K562 (cell line): ENCODE measurements around the gene OR1J1. TPM values are rescaled to one million over a fixed set of nuclear protein-coding genes. Genes with fewer than 3 reads are reported as not detected.

Source experiments
- ATAC-seq: fragments of 200-7000 bp; cut with Tn5 transposase; 3 replicates; pipeline ENCODE4 v1.9.1; 2020; ENCODE audit warnings: moderate library complexity
- BruUV-seq: library from RNA; stranded (reverse); fragments of 400-500 nt; replicated peaks from 2 replicates; lab custom pipeline; 2021; lab: Mats Ljungman, UMichigan
- CTCF ChIA-PET: fragments of 300-600 bp; formaldehyde crosslinking; extraction: SDS; loops from one replicate; lab custom pipeline; 2021; ENCODE audit warnings: low intra/inter-chr PET ratio; lab: Yijun Ruan, JAX
- POLR2A ChIA-PET: fragments of 300-600, 350-650 bp; sonication (Branson Sonifier 250); formaldehyde crosslinking; extraction: SDS; loops from one replicate; lab custom pipeline; 2021; ENCODE audit warnings: antibody characterized with exemption, inconsistent platforms; lab: Yijun Ruan, JAX
- DNase-seq, 4 experiments: peaks; one replicate each; pipeline versions ENCODE4 v3.0.0 to v3.0.0-alpha.2; 2011 to 2018; ENCODE audit warnings: low spot score in 3 of 4, mixed read lengths in 3 of 4; ENCODE audit errors: extremely low read depth in 1 of 4
- FAIRE-seq: peaks from 2 replicates; lab custom pipeline; 2011; peaks lifted over from hg19 to GRCh38; lab: Jason Lieb, UNC
- H2AFZ ChIP-seq: 2 replicates; pipeline ENCODE4 v1.6.0; 2011; ENCODE audit warnings: low read depth, low read length, control low read depth, inconsistent platforms
- H3K27ac ChIP-seq: fragments of 200-600 bp; 3 replicates; pipeline ENCODE4 v1.8.0; 2011; ENCODE audit warnings: low read depth, mild to moderate bottlenecking, control low read depth, inconsistent platforms, low read length, moderate library complexity, mixed read lengths; ENCODE audit errors: extremely low read depth
- H3K27me3 ChIP-seq, 2 experiments: fragments of 300-600 bp in 1 of 2; 2 replicates in 1 of 2; 3 replicates in 1 of 2; pipeline versions ENCODE4 v1.6.0 to v1.8.0; 2011; ENCODE audit warnings: inconsistent platforms in 2 of 2, low read length in 2 of 2, mild to moderate bottlenecking in 1 of 2, mixed read lengths in 1 of 2, moderate library complexity in 1 of 2; ENCODE audit not compliant: control insufficient read depth in 2 of 2, insufficient read depth in 2 of 2
- H3K36me3 ChIP-seq: fragments of 300-600 bp; 3 replicates; pipeline ENCODE4 v1.8.0; 2011; ENCODE audit warnings: mild to moderate bottlenecking, low read length, inconsistent platforms; ENCODE audit not compliant: control insufficient read depth, insufficient read depth
- H3K4me1 ChIP-seq, 2 experiments: fragments of 200-600 bp in 1 of 2; replicated peaks in 1 of 2; 2 replicates in 1 of 2; 3 replicates in 1 of 2; pipeline versions ENCODE4 v1.5.1 to v1.8.0; 2011; ENCODE audit warnings: inconsistent platforms in 2 of 2, low read length in 2 of 2, mild to moderate bottlenecking in 1 of 2, mixed read lengths in 1 of 2, moderate library complexity in 1 of 2; ENCODE audit not compliant: control insufficient read depth in 2 of 2, insufficient read depth in 2 of 2
- H3K4me2 ChIP-seq: 2 replicates; pipeline ENCODE4 v1.6.1; 2011; ENCODE audit warnings: low read length, control low read depth, inconsistent platforms, mixed read lengths; ENCODE audit not compliant: insufficient read depth
- H3K4me3 ChIP-seq: fragments of 200-600 bp; sonication (generic), shearing (Covaris generic); 2 replicates; pipeline ENCODE4 v1.5.1; 2016; ENCODE audit warnings: control low read depth, inconsistent platforms
- H3K79me2 ChIP-seq: fragments of 200-600 bp; 3 replicates; pipeline ENCODE4 v1.8.0; 2011; ENCODE audit warnings: low read length, inconsistent platforms; ENCODE audit not compliant: control insufficient read depth, insufficient read depth
- H3K9ac ChIP-seq, 2 experiments: 2 replicates each; pipeline versions ENCODE4 v1.6.0 to v1.6.1; 2011; ENCODE audit warnings: low read depth in 2 of 2, low read length in 2 of 2, control low read depth in 1 of 2, inconsistent platforms in 1 of 2, mild to moderate bottlenecking in 1 of 2, mixed read lengths in 1 of 2; ENCODE audit not compliant: insufficient read depth in 1 of 2
- H3K9me1 ChIP-seq: one replicate; pipeline ENCODE4 v1.6.0; 2011; ENCODE audit warnings: inconsistent platforms, mild to moderate bottlenecking, low read length, moderate library complexity; ENCODE audit not compliant: control insufficient read depth, insufficient read depth
- H3K9me3 ChIP-seq: replicated peaks from 2 replicates; pipeline ENCODE4 v1.5.1; 2011; ENCODE audit warnings: low read depth, low read length, inconsistent platforms; ENCODE audit not compliant: control insufficient read depth, insufficient read depth
- H4K20me1 ChIP-seq: replicated peaks from 2 replicates; pipeline ENCODE4 v1.6.1; 2011; ENCODE audit warnings: low read length, inconsistent platforms, mixed read lengths; ENCODE audit not compliant: control insufficient read depth, insufficient read depth
- FOXP1 ChIP-seq: sonication (generic); formaldehyde crosslinking; IDR thresholded peaks from 2 replicates; pipeline ENCODE4 v1.8.0; 2022; ENCODE audit warnings: mild to moderate bottlenecking, missing genetic modification reagents
- MCM3 ChIP-seq: fragments of 450-650 bp; IDR thresholded peaks from 2 replicates; pipeline ENCODE4 v1.6.1; 2016
- MTA3 ChIP-seq: fragments of 450-650 bp; formaldehyde crosslinking; IDR thresholded peaks from 2 replicates; pipeline ENCODE4 v1.6.1; 2017; ENCODE audit warnings: mild to moderate bottlenecking, borderline replicate concordance
- NCOR1 ChIP-seq: fragments of 450-650 bp; IDR thresholded peaks from 2 replicates; pipeline ENCODE4 v1.6.1; 2016; ENCODE audit warnings: mild to moderate bottlenecking, moderate library complexity
- PURB ChIP-seq: sonication (generic); formaldehyde crosslinking; IDR thresholded peaks from 2 replicates; pipeline ENCODE4 v1.9.0; 2021; ENCODE audit warnings: low read depth, mild to moderate bottlenecking, missing genetic modification reagents
- SMARCA4 ChIP-seq: fragments of 450-650 bp; IDR thresholded peaks from 2 replicates; pipeline ENCODE4 v1.6.1; 2016
- ZNF134 ChIP-seq: fragments of 250-450 bp; sonication (Bioruptor Pico); conservative IDR thresholded peaks from 2 replicates; pipeline ENCODE4 v1.4.0; 2020
- ZNF696 ChIP-seq: fragments of 250-450 bp; sonication (Bioruptor Pico); conservative IDR thresholded peaks from 2 replicates; pipeline ENCODE4 v1.4.0; 2020; ENCODE audit warnings: mild to moderate bottlenecking, moderate library complexity
- WGBS: fragments of 100-300 bp; shearing (Covaris generic); methylation state at CpG from one replicate; pipeline ENCODE4 v1.1.6; 2016; ENCODE audit warnings: low coverage, mixed read lengths; ENCODE audit not compliant: insufficient coverage; ENCODE audit errors: missing lambda C conversion rate; 5-methylcytosine and 5-hydroxymethylcytosine counted together
- in situ Hi-C: fragments of 300-500 bp; cut with MboI; formaldehyde crosslinking; loops from 4 replicates; pipeline ENCODE4 v1.15.0; 2018; ENCODE audit warnings: inconsistent platforms, mixed read lengths
- intact Hi-C: fragments of 100-400 bp; cut with micrococcal nuclease; formaldehyde crosslinking; loops from 2 replicates; pipeline ENCODE4 v1.14.2; 2022
- polyA plus RNA-seq, 8 experiments: library from polyadenylated mRNA; depleted of rRNA in 4 of 8; stranded (reverse) in 5 of 8; unstranded in 3 of 8; fragments of >200 nt; fragmentation: Nextera tagmentation in 2 of 8; fragmentation: Illumina TruSeq in 1 of 8; extraction: Ambion mirVana in 2 of 8; extraction: Trizol in 1 of 8; gene quantifications; 2 replicates each; pipeline versions ENCODE4 v1.2.1 to v1.2.3, GENCODE V29; 2011 to 2014; ENCODE audit warnings: inconsistent platforms in 1 of 8, missing spikeins in 1 of 8
- total RNA-seq, 7 experiments: library from RNA; depleted of rRNA in 6 of 7; stranded (reverse); fragments of >200 nt in 6 of 7; fragmentation: Illumina TruSeq in 2 of 7; extraction: Trizol in 2 of 7; gene quantifications; 2 replicates each; pipeline versions ENCODE4 v1.2.1 to v1.2.3, GENCODE V29; 2011 to 2021; ENCODE audit warnings: low replicate concordance in 1 of 7
- TF ChIP-seq, protein P1 (sequence below): fragments of 450-650 bp; IDR thresholded peaks from 2 replicates; pipeline ENCODE4 v1.6.1; 2016; ENCODE audit warnings: mild to moderate bottlenecking
- TF ChIP-seq, protein P2 (sequence below): fragments of 250-450 bp; sonication (Bioruptor Pico); IDR thresholded peaks from 2 replicates; pipeline ENCODE4 v1.5.0; 2021; ENCODE audit warnings: mild to moderate bottlenecking, borderline replicate concordance
- TF ChIP-seq, protein P3 (sequence below): fragments of 250-450 bp; sonication (Bioruptor Pico); IDR thresholded peaks from 2 replicates; pipeline ENCODE4 v1.9.0; 2021; ENCODE audit warnings: mild to moderate bottlenecking, inconsistent platforms

The OR1J1 gene
- total and polyA plus RNA-seq, 9 of the 15 experiments (the other 6 are each of a cell fraction or from before 2014, with no cell fraction given): not detected

DNA sequence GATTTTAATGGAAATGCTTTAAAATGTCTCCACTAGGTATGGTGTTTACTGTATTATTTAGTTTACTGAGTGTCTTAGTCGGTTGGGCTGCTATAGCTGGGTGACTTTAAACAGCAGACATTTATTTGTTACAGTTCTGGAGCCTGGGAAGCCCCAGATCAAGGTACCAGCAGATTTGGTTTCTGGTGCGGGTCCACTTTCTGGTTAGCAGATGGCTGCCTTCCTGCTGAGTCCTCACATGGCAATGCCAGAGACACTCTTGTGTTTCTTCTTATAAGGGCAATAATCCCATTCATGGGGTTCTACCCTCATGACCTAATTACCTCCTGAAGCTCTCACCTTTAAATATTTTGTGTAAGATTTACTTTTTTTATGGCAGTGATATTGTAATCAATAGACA, 40.5 kb upstream of the OR1J1 start (continued):
- TF ChIP-seq, protein P1, sequence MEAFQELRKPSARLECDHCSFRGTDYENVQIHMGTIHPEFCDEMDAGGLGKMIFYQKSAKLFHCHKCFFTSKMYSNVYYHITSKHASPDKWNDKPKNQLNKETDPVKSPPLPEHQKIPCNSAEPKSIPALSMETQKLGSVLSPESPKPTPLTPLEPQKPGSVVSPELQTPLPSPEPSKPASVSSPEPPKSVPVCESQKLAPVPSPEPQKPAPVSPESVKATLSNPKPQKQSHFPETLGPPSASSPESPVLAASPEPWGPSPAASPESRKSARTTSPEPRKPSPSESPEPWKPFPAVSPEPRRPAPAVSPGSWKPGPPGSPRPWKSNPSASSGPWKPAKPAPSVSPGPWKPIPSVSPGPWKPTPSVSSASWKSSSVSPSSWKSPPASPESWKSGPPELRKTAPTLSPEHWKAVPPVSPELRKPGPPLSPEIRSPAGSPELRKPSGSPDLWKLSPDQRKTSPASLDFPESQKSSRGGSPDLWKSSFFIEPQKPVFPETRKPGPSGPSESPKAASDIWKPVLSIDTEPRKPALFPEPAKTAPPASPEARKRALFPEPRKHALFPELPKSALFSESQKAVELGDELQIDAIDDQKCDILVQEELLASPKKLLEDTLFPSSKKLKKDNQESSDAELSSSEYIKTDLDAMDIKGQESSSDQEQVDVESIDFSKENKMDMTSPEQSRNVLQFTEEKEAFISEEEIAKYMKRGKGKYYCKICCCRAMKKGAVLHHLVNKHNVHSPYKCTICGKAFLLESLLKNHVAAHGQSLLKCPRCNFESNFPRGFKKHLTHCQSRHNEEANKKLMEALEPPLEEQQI: no peak
- no peak for TF ChIP-seq PURB (CRISPR knock-in tag)

DNA sequence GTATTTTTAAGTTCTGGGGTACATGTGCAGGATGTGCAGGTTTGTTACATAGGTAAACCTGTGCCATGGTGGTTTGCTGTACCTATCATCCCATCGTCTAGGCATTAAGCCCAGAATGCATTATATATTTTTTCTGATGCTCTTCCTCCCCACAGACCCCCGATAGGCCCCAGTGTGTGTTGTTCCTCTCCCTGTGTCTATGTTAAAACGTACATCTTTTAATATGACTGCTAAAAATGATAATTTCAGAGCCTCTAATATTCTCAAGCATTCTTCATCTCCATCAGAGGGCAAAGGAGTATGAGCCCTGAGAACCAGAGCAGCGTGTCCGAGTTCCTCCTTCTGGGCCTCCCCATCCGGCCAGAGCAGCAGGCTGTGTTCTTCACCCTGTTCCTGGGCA, 32.8 kb upstream of the OR1J1 start, which contains the start of gene OR1J2:
OR1J2 (plus strand) TSS at position 301 of the 400 bp plus-strand sequence; CDS start at position 301, 0 bp downstream.
- ChIA-PET POLR2A (no interaction called here), CTCF (no interaction called here)
- FAIRE-seq (no peak), ATAC-seq (no peak), DNase-seq (no peak)
- H3K9me1 ChIP-seq: no peaks in the 10 kb centered on the region
- in situ Hi-C loops (no loop called here), intact Hi-C loops (no loop called here)
- H3K79me2 ChIP-seq: no peaks in the 10 kb centered on the region
- no peaks in the 10 kb centered on the region for H3K36me3 ChIP-seq
- H3K9me3 ChIP-seq: no peaks in the 10 kb centered on the region
- H3K4me1 ChIP-seq: no peaks in the 10 kb centered on the region
- no peak within 1 kb of the TSS for H3K4me3 ChIP-seq
- no peak within 1 kb of the TSS for H3K27ac ChIP-seq
- no peaks in the 10 kb centered on the region for H4K20me1 ChIP-seq
- no peak within 1 kb of the TSS for H3K9ac ChIP-seq
- no peak within 1 kb of the TSS for H2AFZ ChIP-seq
- peaks cover 5 to 6% of the 10 kb centered on the region in 2 experiments; a peak in 4 of 5 replicates for H3K27me3 ChIP-seq
- 0% methylated on average over 6 of the region's 6 CpGs for WGBS
- BruUV-seq: no TSS peak
- H3K4me2 ChIP-seq: no peak within 1 kb of the TSS
- TF ChIP-seq, protein P2, sequence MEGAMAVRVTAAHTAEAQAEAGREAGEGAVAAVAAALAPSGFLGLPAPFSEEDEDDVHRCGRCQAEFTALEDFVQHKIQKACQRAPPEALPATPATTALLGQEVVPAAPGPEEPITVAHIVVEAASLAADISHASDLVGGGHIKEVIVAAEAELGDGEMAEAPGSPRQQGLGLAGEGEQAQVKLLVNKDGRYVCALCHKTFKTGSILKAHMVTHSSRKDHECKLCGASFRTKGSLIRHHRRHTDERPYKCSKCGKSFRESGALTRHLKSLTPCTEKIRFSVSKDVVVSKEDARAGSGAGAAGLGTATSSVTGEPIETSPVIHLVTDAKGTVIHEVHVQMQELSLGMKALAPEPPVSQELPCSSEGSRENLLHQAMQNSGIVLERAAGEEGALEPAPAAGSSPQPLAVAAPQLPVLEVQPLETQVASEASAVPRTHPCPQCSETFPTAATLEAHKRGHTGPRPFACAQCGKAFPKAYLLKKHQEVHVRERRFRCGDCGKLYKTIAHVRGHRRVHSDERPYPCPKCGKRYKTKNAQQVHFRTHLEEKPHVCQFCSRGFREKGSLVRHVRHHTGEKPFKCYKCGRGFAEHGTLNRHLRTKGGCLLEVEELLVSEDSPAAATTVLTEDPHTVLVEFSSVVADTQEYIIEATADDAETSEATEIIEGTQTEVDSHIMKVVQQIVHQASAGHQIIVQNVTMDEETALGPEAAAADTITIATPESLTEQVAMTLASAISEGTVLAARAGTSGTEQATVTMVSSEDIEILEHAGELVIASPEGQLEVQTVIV: no peak
- TF ChIP-seq MCM3: no peak
- TF ChIP-seq, protein P3, sequence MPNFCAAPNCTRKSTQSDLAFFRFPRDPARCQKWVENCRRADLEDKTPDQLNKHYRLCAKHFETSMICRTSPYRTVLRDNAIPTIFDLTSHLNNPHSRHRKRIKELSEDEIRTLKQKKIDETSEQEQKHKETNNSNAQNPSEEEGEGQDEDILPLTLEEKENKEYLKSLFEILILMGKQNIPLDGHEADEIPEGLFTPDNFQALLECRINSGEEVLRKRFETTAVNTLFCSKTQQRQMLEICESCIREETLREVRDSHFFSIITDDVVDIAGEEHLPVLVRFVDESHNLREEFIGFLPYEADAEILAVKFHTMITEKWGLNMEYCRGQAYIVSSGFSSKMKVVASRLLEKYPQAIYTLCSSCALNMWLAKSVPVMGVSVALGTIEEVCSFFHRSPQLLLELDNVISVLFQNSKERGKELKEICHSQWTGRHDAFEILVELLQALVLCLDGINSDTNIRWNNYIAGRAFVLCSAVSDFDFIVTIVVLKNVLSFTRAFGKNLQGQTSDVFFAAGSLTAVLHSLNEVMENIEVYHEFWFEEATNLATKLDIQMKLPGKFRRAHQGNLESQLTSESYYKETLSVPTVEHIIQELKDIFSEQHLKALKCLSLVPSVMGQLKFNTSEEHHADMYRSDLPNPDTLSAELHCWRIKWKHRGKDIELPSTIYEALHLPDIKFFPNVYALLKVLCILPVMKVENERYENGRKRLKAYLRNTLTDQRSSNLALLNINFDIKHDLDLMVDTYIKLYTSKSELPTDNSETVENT (CRISPR knock-in tag): no peak
- no peak for TF ChIP-seq ZNF134 (CRISPR knock-in tag)
- no peak for TF ChIP-seq SMARCA4
- TF ChIP-seq NCOR1: no peak
- TF ChIP-seq ZNF696: no peak
- no peak for TF ChIP-seq MTA3
- TF ChIP-seq FOXP1 (CRISPR knock-in tag): no peak
